Natural killer cell (primary cell): ENCODE data around the gene GAGE13. TPM values are rescaled to one million over a fixed set of nuclear protein-coding genes. Genes with fewer than 3 reads are reported as not detected.

ENCODE experiments used
- ATAC-seq, 3 donors: fragments of 150-1000 bp in 2 of 3; fragments of 200-7000 bp in 1 of 3; cut with Tn5 transposase; 1 replicate in 1 of 3; 2 replicates in 2 of 3; pipeline ENCODE4 v1.10.0; 2021; ENCODE audit warnings: mild to moderate bottlenecking in 2 of 3, moderate library complexity in 2 of 3
- DNase-seq, 2 donors: peaks; one replicate each; pipeline versions ENCODE4 v3.0.0 to v3.0.0-alpha.2; 2013 to 2021; ENCODE audit warnings: mixed read lengths in 1 of 2
- H3K27ac ChIP-seq: one replicate; pipeline ENCODE4 v1.5.1; 2013; ENCODE audit warnings: mild to moderate bottlenecking, low read length
- H3K27me3 ChIP-seq: one replicate; pipeline ENCODE4 v1.6.1; 2013; ENCODE audit warnings: low read length; ENCODE audit not compliant: control insufficient read depth, insufficient read depth
- H3K36me3 ChIP-seq: one replicate; pipeline ENCODE4 v1.6.1; 2013; ENCODE audit warnings: low read length; ENCODE audit not compliant: control insufficient read depth, insufficient read depth
- H3K4me1 ChIP-seq: one replicate; pipeline ENCODE4 v1.6.1; 2013; ENCODE audit warnings: low read length; ENCODE audit not compliant: control insufficient read depth, insufficient read depth
- H3K4me3 ChIP-seq: one replicate; pipeline ENCODE4 v1.5.1; 2013; ENCODE audit warnings: low read length
- H3K9me3 ChIP-seq: one replicate; pipeline ENCODE4 v1.6.1; 2013; ENCODE audit warnings: low read length; ENCODE audit not compliant: control insufficient read depth, insufficient read depth
- H3K27ac Mint-ChIP-seq, 2 donors: one replicate each; pipeline ENCODE4 v1.8.0; 2022; ENCODE audit warnings: mild to moderate bottlenecking in 2 of 2, mixed read lengths in 2 of 2, moderate library complexity in 1 of 2
- H3K27me3 Mint-ChIP-seq, 2 donors: one replicate each; pipeline ENCODE4 v1.8.0; 2022; ENCODE audit warnings: low read depth in 2 of 2, mixed read lengths in 2 of 2
- H3K36me3 Mint-ChIP-seq: one replicate; pipeline ENCODE4 v1.8.0; 2022; ENCODE audit warnings: mixed read lengths
- H3K4me1 Mint-ChIP-seq, 2 donors: one replicate each; pipeline ENCODE4 v1.8.0; 2022; ENCODE audit warnings: mixed read lengths in 2 of 2
- H3K4me3 Mint-ChIP-seq: one replicate; pipeline ENCODE4 v1.8.0; 2022; ENCODE audit warnings: mild to moderate bottlenecking, moderate library complexity, mixed read lengths
- H3K9me3 Mint-ChIP-seq, 2 donors: one replicate each; pipeline ENCODE4 v1.8.0; 2022; ENCODE audit warnings: mixed read lengths in 2 of 2
- CTCF ChIP-seq: fragments of 200-600 bp; IDR thresholded peaks from one replicate; pipeline ENCODE4 v1.8.0; 2022; ENCODE audit warnings: antibody characterized with exemption
- WGBS: methylation state at CpG from one replicate; pipeline ENCODE4 v1.1.7; 2013; ENCODE audit warnings: missing lambda C conversion rate; ENCODE audit not compliant: insufficient coverage; 5-methylcytosine and 5-hydroxymethylcytosine counted together
- intact Hi-C: fragments of 100-400 bp; cut with micrococcal nuclease; formaldehyde crosslinking; loops from one replicate; pipeline ENCODE4 v1.14.2; 2022
- total RNA-seq, 4 donors: library from RNA; stranded (reverse); fragments of 120-200 nt in 1 of 4; gene quantifications; one replicate each; pipeline versions ENCODE4 v1.2.3 to v1.2.4, GENCODE V29; 2013 to 2022

GAGE13 gene
- total RNA-seq, 3 donors from 2014 or later (not counting 1 experiment from before 2014, with no cell fraction given), result not detected

GRCh38 chrX:49286581-49286980 is 44.8 kb upstream of the GAGE13 start:
- TF ChIP-seq CTCF, result no peak
- no peaks in the 10 kb centered on the region for H3K36me3 ChIP-seq
- no peak for DNase-seq

GRCh38 chrX:49287665-49288064 is 43.7 kb upstream of the GAGE13 start:
- peaks cover 20% of the 10 kb centered on the region in 2 donors for H3K4me1 Mint-ChIP-seq
- peaks cover 13% of the 10 kb centered on the region for H3K4me1 ChIP-seq
- H3K9me3 ChIP-seq, result no peaks in the 10 kb centered on the region
- no peaks in the 10 kb centered on the region for H3K27me3 ChIP-seq
- ATAC-seq (peak in 1 of 3 donors; percentile 21), DNase-seq (no peak)
- H3K36me3 ChIP-seq, result no peaks in the 10 kb centered on the region
- no peak overlapping the region for H3K4me3 Mint-ChIP-seq
- no peaks in the 10 kb centered on the region for H3K9me3 Mint-ChIP-seq
- intact Hi-C loops, result no loop called here
- 100% methylated on average over 1 of the region's 1 CpG for WGBS
- no peak overlapping the region for H3K27ac Mint-ChIP-seq
- H3K36me3 Mint-ChIP-seq, result no peaks in the 10 kb centered on the region
- no peak overlapping the region for H3K4me3 ChIP-seq
- H3K27ac ChIP-seq, result no peak overlapping the region
- H3K27me3 Mint-ChIP-seq, result peaks cover 6 to 10% of the 10 kb centered on the region in 2 donors
- no peak for TF ChIP-seq CTCF

More at GRCh38 chrX:49286581-49286980, 44.8 kb upstream of the GAGE13 start:
- Histone ChIP-seq H3K9me3 (no peaks in the 10 kb centered on the region), H3K27ac (no peak overlapping the region), H3K4me1 (peaks cover 4% of the 10 kb centered on the region), H3K4me3 (no peak overlapping the region), H3K27me3 (no peaks in the 10 kb centered on the region)
- Mint-ChIP-seq H3K9me3 (no peaks in the 10 kb centered on the region), H3K36me3 (no peaks in the 10 kb centered on the region), H3K27ac (no peak overlapping the region), H3K4me1 (peaks cover 13% of the 10 kb centered on the region in 2 donors), H3K27me3 (peaks cover 2 to 3% of the 10 kb centered on the region in 2 donors), H3K4me3 (no peak overlapping the region)
- 84% methylated on average over 4 of the region's 4 CpGs for WGBS
- intact Hi-C loops, result no loop called here
- no peak for ATAC-seq

GRCh38 chrX:49290215-49290614 is 41.2 kb upstream of the GAGE13 start:
- Mint-ChIP-seq H3K4me3 (no peak overlapping the region), H3K4me1 (peaks cover 20% of the 10 kb centered on the region in 2 donors), H3K9me3 (no peaks in the 10 kb centered on the region), H3K36me3 (no peaks in the 10 kb centered on the region), H3K27me3 (peaks cover 6 to 10% of the 10 kb centered on the region in 2 donors), H3K27ac (no peak overlapping the region)
- H3K36me3 ChIP-seq, result no peaks in the 10 kb centered on the region
- DNase-seq (no peak), ATAC-seq (no peak)
- no peak for TF ChIP-seq CTCF
- no peak overlapping the region for H3K27ac ChIP-seq
- intact Hi-C loops, result no loop called here
- 66% methylated on average over 6 of the region's 7 CpGs for WGBS
- no peaks in the 10 kb centered on the region for H3K27me3 ChIP-seq
- H3K4me1 ChIP-seq, result peaks cover 13% of the 10 kb centered on the region
- no peaks in the 10 kb centered on the region for H3K9me3 ChIP-seq
- H3K4me3 ChIP-seq, result no peak overlapping the region

- no peak overlapping the region for H3K4me3 Mint-ChIP-seq
These were observed 39.6 kb upstream of the GAGE13 start for GRCh38 chrX:49291615-49292337.

More at GRCh38 chrX:49291615-49292337, 39.6 kb upstream of the GAGE13 start:
- Histone ChIP-seq H3K36me3 (no peaks in the 10 kb centered on the region), H3K27ac (no peak overlapping the region), H3K27me3 (no peaks in the 10 kb centered on the region), H3K9me3 (no peaks in the 10 kb centered on the region), H3K4me1 (peaks cover 13% of the 10 kb centered on the region), H3K4me3 (no peak overlapping the region)
- TF ChIP-seq CTCF, result peak; percentile 51
- WGBS, result 29% methylated on average over 11 of the region's 11 CpGs
- peak; percentile 61 to 77 for DNase-seq
- peaks cover 20% of the 10 kb centered on the region in 2 donors for H3K4me1 Mint-ChIP-seq
- no peaks in the 10 kb centered on the region for H3K36me3 Mint-ChIP-seq
- no peak overlapping the region for H3K27ac Mint-ChIP-seq
- H3K27me3 Mint-ChIP-seq, result peaks cover 6 to 25% of the 10 kb centered on the region in 2 donors
- peak; percentile 77 to 86 (median 85) for ATAC-seq
- intact Hi-C loops, result no loop called here
- no peaks in the 10 kb centered on the region for H3K9me3 Mint-ChIP-seq
